ENCODE results near the gene NPW. TPM values are rescaled to one million over a fixed set of nuclear protein-coding genes. Genes with fewer than 3 reads are reported as not detected.

Gene NPW
- polyA plus RNA-seq, 1 donor (not counting 4 experiments of a cell fraction or from before 2014, with no cell fraction given) = not detected

DNA sequence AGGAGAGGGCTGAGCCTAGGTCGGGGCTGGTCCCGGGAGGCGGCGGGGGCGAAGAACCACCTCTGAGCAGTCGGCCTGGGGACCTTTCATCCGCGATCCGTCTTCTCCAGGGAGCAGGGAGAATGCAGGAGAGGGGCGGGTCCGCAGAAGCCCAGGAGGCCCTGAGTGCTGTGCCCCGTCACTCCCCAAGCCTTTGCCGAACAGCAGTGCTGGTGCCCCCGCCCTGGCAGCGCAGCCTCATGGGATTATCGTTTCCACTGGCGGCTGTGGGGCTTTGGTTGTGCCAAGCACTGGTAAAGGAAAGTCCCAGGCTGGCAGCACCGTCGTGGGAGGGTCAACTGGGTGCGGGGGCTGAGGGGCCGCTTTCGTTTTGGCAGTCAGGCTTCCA lies 47.1 kb upstream of the NPW start:
- Histone ChIP-seq H3K36me3 (ENCODE audit: control insufficient read depth in 2 of 2, extremely low read depth in 1 of 2, insufficient read depth in 2 of 2, low read length in 2 of 2) (peaks cover under 1 to 22% of the 10 kb centered on the region in 2 experiments), H3K9ac (ENCODE audit: control insufficient read depth, extremely low read depth, insufficient read depth, low read length) (peak overlapping the region; percentile 89), H3K9me1 (ENCODE audit: control insufficient read depth, extremely low read depth, insufficient read depth, low read length) (no peaks in the 10 kb centered on the region), H3K9me3 (ENCODE audit: control insufficient read depth, low read depth, low read length) (no peaks in the 10 kb centered on the region), H3K27me3 (ENCODE audit: control insufficient read depth, extremely low read depth, insufficient read depth, low read length) (no peaks in the 10 kb centered on the region), H3K4me1 (ENCODE audit: control insufficient read depth, extremely low read depth, insufficient read depth, low read length) (peaks cover 13% of the 10 kb centered on the region), H3K79me2 (ENCODE audit: control insufficient read depth, insufficient read depth, low read length) (peaks cover 32% of the 10 kb centered on the region), H3K4me3 (ENCODE audit: control insufficient read depth in 2 of 3, extremely low read depth in 1 of 3, insufficient read depth in 2 of 3, low read depth in 1 of 3, low read length in 3 of 3) (peak overlapping the region; percentile 92 to 100 (median 93)), H2AFZ (ENCODE audit: control insufficient read depth, low read length) (no peak overlapping the region), H3K4me2 (ENCODE audit: control insufficient read depth, extremely low read depth, insufficient read depth, low read depth, low read length) (peak overlapping the region; percentile 95), H4K20me1 (ENCODE audit: control insufficient read depth, extremely low read depth, insufficient read depth, low read length) (no peaks in the 10 kb centered on the region), H3K27ac (ENCODE audit: control insufficient read depth, insufficient read depth, low read length) (peak overlapping the region; percentile 84)
- no peak for DNase-seq (ENCODE audit: low read depth, low spot score)
- FAIRE-seq = no peak
- TF ChIP-seq, protein P1, sequence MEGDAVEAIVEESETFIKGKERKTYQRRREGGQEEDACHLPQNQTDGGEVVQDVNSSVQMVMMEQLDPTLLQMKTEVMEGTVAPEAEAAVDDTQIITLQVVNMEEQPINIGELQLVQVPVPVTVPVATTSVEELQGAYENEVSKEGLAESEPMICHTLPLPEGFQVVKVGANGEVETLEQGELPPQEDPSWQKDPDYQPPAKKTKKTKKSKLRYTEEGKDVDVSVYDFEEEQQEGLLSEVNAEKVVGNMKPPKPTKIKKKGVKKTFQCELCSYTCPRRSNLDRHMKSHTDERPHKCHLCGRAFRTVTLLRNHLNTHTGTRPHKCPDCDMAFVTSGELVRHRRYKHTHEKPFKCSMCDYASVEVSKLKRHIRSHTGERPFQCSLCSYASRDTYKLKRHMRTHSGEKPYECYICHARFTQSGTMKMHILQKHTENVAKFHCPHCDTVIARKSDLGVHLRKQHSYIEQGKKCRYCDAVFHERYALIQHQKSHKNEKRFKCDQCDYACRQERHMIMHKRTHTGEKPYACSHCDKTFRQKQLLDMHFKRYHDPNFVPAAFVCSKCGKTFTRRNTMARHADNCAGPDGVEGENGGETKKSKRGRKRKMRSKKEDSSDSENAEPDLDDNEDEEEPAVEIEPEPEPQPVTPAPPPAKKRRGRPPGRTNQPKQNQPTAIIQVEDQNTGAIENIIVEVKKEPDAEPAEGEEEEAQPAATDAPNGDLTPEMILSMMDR (optimal IDR thresholded peaks at IDR 0.05 in 1 of 3, IDR thresholded peaks at IDR 0.05 in 1 of 3, conservative IDR thresholded peaks at IDR 0.05 in 1 of 3; ENCODE audit: extremely low read depth in 1 of 3, insufficient read depth in 2 of 3, low read length in 3 of 3) = no peak
- TF ChIP-seq EZH2 (IDR thresholded peaks at IDR 0.05; ENCODE audit: low read length) = no peak
- dilution Hi-C loops (cut with MboI; ENCODE audit: extremely low pct_ligation_motif_present, low sequenced_read_pairs) = no loop called here

DNA sequence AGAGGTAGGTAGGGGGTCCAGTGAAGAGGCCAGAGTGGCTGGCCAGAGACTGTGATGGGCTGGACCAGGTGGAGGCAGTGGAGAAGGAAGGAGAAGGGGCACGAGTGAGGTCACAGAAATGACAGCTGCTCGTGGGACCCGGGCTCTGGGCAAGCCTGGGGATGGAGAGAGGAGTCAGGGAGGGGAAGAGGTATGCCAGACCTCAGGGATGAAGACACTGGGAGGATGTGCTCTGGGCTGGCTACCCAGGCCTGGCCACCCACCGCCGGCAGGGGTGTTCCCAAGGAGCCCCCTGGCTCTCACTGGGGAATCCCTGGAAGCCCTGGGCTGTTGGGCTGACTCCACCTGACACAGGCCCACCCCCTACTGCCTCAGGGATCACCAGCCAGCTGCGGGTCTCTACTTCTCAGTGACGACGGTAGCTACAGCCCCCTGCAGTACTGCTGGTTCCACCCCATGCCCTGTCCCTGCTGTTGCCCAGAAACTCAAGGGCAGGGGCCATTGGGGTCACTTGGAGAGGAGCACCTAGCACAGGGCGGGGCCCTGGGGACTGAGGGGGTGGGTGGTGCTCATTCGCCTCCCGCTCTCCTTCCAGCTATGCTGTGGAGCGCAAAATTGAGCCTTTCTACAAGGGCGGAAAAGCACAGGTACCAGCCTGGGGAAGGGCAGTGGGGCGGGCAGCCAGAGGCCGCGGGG lies 46.0 kb upstream of the NPW start:
- dilution Hi-C loops (cut with MboI; ENCODE audit: extremely low pct_ligation_motif_present, low sequenced_read_pairs) = no loop called here
- no peak for DNase-seq (ENCODE audit: low read depth, low spot score)
- no peak for FAIRE-seq
- H3K4me1 ChIP-seq (ENCODE audit: control insufficient read depth, extremely low read depth, insufficient read depth, low read length) = peaks cover 14% of the 10 kb centered on the region
- no peaks in the 10 kb centered on the region for H4K20me1 ChIP-seq (ENCODE audit: control insufficient read depth, extremely low read depth, insufficient read depth, low read length)
- H3K9ac ChIP-seq (ENCODE audit: control insufficient read depth, extremely low read depth, insufficient read depth, low read length) = no peak overlapping the region
- peaks cover 32% of the 10 kb centered on the region for H3K79me2 ChIP-seq (ENCODE audit: control insufficient read depth, insufficient read depth, low read length)
- no peaks in the 10 kb centered on the region for H3K9me3 ChIP-seq (ENCODE audit: control insufficient read depth, low read depth, low read length)
- no peak overlapping the region for H2AFZ ChIP-seq (ENCODE audit: control insufficient read depth, low read length)
- no peak overlapping the region for H3K4me3 ChIP-seq (ENCODE audit: control insufficient read depth in 2 of 3, extremely low read depth in 1 of 3, insufficient read depth in 2 of 3, low read depth in 1 of 3, low read length in 3 of 3)
- peaks cover 12 to 23% of the 10 kb centered on the region in 2 experiments for H3K36me3 ChIP-seq (ENCODE audit: control insufficient read depth in 2 of 2, extremely low read depth in 1 of 2, insufficient read depth in 2 of 2, low read length in 2 of 2)
- no peak overlapping the region for H3K27ac ChIP-seq (ENCODE audit: control insufficient read depth, insufficient read depth, low read length)
- no peak for TF ChIP-seq EZH2 (IDR thresholded peaks at IDR 0.05; ENCODE audit: low read length)
- TF ChIP-seq, protein P1 (optimal IDR thresholded peaks at IDR 0.05 in 1 of 3, IDR thresholded peaks at IDR 0.05 in 1 of 3, conservative IDR thresholded peaks at IDR 0.05 in 1 of 3; ENCODE audit: extremely low read depth in 1 of 3, insufficient read depth in 2 of 3, low read length in 3 of 3) = no peak
- no peaks in the 10 kb centered on the region for H3K9me1 ChIP-seq (ENCODE audit: control insufficient read depth, extremely low read depth, insufficient read depth, low read length)
- H3K4me2 ChIP-seq (ENCODE audit: control insufficient read depth, extremely low read depth, insufficient read depth, low read depth, low read length) = peak overlapping the region; percentile 32
- no peaks in the 10 kb centered on the region for H3K27me3 ChIP-seq (ENCODE audit: control insufficient read depth, extremely low read depth, insufficient read depth, low read length)

Data from keratinocyte (primary cell).